ENCODE measurements around the gene MAP3K14.

The MAP3K14 gene

DNA sequence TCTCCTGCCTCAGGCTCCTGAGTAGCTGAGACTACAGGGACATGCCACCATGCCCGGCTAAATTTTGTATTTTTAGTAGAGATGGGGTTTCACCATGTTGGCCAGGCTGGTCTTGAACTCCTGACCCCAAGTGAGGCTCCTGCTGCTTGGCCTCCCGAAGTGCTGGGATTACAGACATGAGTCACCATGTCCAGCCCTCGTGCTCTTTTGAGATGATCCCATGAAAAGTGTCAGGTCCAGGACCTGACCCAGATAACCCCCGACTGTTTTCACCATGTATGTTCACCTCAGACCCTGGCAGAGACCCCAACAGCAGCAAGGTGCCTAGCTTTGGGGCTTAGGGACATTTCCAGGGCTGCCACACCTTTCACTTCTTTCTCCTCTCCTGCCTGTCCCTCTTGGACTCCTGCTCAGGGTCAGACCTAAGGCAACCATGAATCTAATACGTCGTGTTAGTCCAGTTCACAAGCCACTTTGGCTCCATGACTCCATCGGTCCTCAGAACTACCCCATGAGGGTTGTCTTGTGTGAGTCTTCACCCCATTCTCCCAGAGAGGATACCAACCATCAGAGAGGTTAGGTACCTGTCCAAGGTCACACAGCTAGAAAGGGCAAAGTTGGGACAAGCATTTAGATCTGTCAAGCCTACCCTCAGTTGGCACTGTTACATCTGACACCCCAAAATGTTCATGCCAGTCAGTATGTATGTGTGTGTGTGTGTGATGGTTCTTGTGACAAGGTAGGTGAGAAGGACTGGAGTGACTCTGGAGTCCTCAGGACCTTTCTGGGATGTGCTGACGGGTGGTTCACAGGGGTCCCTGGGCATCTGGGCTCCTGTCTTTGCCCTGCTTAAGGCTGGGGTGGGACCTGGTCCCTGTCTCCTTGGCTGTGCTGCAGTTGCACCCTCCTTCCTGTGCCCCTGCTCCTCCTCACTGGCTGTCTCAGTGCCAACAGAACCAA is 23.1 kb upstream of the MAP3K14 start:
- DNase-seq (ENCODE audit: low read depth in 2 of 2) = no peak

DNA sequence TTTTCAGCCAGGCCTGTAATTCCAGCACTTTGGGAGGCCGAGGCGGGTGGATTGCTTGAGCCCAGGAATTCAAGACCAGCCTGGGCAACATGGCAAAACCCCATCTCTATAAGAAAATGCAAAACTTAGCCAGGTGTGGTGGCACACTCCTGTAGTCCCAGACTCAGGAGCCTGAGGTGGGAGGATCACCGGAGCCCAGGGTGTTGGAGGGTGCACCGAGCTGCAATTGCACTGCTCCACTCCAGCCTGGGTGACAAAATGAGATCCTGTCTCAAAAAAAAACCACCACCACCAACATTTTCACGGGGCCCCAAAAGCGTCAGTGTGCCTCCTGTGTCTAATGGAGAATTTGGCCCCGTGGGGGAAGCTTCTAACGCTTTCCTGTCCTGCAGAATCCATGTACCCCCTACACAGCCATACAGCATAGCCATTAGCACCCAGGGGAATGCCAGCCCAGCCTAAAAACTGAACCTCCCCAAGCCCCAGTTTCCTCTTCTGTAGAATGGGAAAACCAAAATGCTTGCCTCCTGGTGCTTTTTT is 22.2 kb upstream of the MAP3K14 start:
- DNase-seq (ENCODE audit: low read depth in 2 of 2) = no peak

DNA sequence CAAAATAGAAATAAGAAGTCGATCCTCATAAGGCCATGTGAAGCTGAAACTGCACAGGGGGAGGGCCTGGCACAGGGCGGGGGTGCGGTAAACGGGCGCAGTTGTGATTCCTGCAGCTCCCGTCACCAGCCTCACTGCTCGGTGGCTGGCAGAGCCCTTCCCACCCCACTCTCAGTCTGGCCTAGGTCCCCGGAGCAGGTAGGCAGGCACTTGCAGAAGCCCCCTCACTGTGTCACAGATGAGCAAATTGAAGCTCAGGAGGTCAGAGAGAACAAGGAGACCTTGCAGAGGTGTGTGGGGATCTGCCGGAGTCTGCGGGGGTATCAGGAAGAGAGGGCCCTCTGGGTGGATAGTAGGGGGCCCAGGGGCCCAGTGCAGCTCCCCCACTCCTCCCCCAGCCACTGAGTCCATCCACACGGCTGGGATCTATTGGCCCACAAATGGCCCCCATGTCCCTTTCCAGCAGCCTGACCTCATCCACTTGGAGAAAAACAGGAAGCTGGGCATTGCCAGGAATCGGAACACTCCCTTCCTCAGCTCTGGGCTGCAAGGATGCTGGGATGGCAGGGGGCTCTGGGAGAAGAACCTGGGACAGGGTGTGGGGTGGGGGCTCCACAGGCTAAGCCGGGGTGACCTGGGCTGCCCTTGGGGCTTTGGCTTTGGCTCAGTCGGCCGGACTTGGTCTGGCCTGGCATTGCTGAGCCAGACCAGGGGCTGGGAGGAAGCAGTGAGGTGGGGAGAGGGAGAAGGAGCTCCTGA is 21.4 kb upstream of the MAP3K14 start:
- DNase-seq (ENCODE audit: low read depth in 2 of 2) = no peak

DNA sequence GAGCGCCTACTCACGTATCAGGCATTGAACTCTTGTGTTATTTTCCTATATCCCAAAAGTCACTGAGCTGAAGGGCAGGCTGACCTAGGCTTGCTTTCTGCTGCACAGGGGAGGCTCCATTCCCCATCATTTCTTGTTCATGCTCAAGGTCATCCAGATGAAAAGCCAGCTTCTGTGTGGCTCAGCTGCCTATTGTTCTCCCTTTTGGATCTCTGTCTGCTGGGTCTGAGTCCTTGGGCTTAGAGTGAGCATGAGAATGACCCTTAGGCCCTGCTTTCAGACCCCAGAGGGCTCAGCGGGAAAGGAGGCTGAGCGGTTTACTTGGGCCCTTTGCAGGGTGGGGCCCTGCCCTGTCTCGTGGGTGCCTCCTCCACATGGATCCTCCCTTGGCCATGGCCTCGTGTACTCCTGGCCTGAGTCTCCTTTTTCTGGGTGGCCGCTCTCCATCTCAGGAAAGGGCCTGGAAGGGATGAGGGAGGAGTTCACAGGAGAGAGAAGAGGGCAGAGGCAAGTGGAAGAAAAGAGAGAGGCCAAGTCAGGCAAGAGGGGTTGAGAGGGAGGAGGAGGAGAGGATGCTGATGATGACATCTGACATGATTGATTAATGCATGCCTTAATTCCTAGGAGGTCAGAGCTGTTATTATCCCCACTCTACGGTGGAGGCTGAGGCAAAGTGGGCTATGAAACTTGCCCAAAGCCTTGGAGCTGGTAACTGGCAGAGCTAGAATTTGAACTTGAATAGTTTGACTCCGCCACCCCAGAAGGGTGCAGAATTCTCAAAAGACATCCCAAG is 19.8 kb upstream of the MAP3K14 start:
- no peak for DNase-seq (ENCODE audit: low read depth in 2 of 2)

DNA sequence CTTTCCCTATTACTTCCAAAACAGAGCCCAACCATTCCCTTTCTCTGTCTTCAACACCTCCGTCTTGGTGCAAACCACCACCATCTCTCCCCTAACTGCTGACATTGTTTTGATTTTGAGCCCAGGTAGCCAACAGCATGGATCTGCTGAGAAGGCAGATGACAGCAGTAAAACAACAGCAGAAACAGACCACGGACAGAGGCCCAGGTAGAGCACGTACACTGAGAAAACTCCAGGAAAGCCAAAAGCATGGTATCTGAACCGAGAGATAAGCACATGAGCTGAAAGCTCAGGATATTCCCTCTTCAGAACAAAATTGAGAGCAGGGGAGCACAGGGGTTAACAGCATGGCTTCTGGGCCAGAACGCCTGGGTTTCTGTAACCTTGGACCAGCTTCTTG is 18.9 kb upstream of the MAP3K14 start:
- DNase-seq (ENCODE audit: low read depth in 2 of 2) = no peak

DNA sequence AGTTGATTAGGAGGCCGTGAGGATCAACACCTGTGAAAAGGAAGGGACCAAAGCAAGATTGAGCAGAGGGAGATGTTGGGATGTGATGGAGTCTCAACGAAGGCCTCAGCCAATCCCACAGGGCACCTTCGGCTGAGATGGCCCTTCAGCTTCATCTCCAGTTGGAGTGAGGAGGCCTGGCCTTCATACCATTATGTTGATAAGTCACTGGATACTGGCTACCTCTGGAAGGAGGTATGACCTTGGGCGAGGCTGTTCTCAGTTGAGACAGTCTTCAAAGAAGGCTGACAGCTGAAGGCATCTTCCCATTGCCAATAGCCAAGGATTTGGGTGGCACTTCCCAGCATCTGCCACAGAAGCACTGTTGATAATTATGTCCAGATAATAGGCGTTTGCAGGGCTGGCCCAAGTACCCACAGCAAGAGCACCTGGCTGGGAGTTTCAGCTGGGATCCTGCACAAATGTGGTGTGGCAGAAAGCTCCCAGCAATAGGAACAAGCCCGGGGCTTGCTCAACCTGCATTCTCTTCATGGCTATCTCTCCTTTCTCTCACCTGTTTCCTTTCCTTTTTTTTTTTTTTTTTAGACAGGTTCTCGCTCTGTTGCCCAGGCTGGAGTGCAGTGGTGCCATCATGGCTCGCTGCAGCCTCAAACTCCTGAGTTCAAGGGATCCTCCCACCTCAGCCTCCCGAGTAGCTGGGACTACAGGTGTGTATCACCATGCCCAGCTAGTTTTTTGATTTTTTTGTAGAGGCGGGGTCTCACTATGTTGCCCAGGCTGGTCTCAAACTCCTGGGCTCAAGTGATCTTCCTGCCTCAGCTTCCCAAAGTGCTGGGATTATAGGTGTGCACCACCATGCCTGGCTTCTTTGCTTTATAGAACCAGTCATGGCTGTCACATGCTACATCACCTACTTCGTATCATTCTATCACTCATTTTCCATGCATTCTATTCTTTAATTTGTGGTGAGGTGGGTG is 18.2 kb upstream of the MAP3K14 start:
- no peak for DNase-seq (ENCODE audit: low read depth in 2 of 2)

DNA sequence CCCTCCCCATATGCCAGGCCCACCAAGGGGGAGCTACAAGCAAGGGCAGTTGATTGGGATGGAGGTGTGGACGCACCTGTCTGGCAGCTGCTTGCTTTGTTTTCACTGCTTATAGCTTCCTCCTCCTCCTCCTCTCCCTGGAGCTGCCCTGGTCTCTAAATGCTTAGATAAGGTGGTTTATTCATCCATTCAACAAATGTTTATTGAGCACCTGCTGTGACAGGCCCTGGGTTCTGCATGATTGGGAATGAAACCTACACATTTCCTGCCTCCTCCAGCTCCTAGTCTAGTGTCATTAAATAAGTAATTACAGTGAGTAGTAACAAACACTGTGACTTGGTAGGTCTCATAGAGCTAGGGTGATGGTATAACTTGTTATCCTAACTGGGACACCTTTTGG is 17.4 kb upstream of the MAP3K14 start:
- DNase-seq (ENCODE audit: low read depth in 2 of 2) = no peak

DNA sequence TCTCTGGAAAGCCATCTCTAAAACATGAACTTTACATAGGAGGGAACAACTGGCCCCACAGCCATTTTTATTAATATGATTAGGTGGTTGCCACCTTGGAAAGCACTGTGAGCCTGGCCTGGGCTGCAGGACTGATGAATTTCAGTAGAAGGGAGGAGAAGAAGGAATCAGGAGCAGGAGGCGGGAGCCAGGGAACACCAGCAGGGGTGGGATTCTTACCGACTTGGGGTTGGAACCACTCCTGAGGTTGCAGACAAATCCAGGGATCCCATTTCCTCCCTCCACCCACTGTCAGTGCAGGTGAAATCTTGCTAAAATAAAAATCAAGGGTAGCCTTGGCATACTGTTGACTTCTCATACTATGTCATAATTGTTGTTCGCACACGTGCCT is 16.9 kb upstream of the MAP3K14 start:
- no peak for DNase-seq (ENCODE audit: low read depth in 2 of 2)

DNA sequence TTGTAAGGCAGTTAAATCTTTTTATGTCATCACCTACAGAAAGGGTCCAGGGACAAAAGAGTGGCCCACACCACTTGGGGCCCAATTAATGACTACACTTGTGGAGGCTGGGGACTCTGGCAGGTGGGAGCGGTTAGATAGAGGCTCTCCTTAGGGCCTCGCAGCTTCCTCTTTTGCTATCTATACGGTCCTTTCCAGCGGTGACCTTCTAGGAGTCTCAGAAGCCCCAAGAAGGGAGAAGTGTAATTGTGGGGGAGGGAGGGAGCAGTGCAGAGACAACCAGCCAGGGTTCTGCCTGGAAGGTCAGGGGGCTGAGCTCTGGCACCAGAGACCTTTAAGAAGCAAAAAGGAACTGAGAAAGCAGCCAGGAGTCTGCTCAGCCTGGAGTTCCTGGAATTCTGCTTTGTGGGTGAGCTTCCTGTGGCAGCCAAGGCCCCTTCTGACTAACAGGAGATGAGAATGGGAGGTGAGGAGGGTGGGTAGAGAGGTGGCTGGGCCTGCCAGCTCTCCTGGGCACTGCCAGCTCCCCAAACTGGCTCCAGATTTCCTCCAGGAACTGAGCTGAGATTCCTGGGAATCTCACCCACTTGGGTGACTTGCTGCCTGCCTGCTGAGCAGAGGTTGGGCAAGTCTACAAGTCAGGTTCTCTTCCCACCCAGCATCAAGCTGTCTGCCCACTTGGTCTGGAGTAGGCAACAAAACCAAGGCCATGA is 16.3 kb upstream of the MAP3K14 start:
- no peak for DNase-seq (ENCODE audit: low read depth in 2 of 2)

DNA sequence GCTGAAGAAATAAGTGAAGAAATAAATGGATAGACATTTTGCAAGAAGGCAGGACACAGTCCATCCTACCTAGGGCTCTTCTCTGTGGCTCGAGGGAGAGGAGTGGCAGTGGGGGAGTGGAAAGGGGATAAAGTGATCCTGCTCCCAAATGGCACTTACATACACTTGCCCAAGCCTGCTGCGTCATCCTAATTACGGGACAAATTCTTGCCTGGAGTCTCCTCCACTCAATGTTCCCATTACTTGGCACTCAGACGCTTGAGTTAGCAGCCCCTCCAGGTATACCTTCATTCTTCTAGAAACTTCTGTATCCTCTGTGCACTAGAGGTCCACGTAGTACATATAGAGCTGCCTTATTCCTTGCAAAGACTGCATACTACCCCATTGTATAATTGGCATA is 15.7 kb upstream of the MAP3K14 start:
- no peak for DNase-seq (ENCODE audit: low read depth in 2 of 2)

DNA sequence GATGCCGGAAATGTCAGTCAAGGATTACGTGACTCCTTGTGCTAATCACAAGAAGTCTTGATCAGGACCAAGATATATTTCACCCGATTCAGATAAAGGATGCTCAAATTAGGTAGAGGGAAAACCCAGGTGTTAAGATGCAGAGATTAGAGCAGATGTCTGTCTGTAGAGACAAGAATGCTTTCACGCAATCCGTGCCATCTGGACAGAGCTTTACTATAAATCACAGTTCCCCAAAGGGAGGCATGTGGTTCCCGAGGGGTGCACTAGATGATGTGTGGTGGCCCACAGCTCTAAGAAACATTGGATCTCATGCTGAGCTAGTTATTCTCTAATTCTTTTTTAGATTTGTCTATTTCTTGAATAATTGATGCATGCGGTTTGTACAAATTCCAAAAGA is 9.8 kb upstream of the MAP3K14 start:
- no peak for DNase-seq (ENCODE audit: low read depth in 2 of 2)

DNA sequence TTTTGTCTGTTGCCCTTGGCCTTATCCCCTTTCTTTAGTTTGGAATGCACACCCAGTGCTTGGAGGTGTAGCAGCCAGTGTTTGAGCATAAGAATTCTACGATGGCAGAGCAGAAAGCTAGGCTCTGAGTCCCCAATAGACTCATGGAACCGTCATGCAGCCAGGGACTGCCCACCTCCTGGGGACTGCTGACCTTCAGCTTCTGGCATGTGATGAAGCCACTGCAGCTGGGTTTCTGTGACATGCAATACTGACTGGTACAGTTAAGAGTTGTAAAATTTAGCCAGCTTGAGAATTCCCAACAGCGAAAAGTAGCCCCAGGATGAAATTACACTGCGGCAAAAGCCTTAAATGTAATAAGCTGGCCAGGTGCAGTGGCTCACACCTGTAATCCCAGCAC is 9.0 kb upstream of the MAP3K14 start:
- no peak for DNase-seq (ENCODE audit: low read depth in 2 of 2)

DNA sequence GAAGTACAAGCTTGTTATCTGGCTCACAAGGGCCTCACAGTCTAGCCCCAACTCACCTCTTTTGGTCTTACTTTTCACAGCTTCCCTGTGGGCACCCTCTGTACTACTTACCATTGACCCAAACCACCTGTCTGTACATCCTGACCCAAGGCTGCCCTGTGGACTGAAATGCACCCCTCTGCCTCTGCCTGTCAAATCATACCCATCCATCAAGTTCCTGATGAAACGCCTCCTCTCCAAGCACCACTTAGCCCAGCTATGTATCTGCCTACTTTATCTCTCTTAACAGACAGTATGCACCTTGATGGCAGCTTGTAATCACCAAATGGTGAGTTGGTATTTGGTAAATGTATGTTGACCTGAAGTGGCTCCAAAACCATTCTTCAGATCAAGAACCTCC is 7.5 kb upstream of the MAP3K14 start:
- no peak for DNase-seq (ENCODE audit: low read depth in 2 of 2)

DNA sequence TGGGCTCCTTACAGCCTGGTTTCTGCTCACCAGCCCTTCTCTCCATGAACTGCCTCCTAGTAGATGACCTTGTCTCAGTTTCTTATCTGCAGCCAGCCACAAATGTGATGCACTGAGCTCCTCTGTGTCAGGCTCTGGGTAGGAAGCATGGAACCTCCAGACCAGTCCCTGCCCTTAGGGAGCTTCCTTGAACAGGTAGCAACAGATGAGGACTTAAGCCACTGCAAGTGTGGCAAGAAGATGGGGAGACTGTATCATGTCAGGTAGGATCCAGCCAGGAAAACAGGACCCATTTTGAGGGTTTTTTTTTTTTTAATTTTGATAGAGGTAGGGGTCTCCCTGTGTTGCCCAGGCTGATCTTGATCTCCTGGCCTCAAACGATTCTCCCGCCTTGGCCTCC is 5.3 kb upstream of the MAP3K14 start:
- DNase-seq (ENCODE audit: low read depth in 2 of 2) = no peak

DNA sequence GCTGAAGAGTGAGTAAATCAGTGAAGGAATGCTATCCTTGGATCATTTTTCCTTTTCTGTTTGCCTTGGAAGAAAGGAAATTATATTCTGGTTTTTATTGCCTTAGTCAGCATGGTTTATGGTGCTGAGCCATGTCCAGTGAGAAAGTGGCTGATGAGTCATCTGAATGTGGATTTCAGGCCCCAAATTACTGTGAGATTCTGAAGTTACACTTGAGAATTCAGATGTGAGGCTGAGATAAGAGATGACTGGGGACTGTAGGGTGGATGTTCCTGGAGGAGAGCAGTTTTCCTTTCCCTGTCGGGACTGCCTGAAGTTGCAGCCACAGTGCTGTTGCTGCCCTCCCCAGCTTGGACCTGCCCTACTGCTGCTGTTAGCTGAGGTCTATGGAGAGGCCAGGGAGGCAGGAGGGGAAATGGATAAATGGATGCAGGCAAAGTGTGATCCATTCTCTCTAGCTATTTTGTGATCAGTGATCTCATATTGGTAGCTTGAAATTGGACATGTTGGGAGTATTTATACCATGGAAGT is 4.2 kb upstream of the MAP3K14 start:
- DNase-seq (ENCODE audit: low read depth in 2 of 2) = no peak

DNA sequence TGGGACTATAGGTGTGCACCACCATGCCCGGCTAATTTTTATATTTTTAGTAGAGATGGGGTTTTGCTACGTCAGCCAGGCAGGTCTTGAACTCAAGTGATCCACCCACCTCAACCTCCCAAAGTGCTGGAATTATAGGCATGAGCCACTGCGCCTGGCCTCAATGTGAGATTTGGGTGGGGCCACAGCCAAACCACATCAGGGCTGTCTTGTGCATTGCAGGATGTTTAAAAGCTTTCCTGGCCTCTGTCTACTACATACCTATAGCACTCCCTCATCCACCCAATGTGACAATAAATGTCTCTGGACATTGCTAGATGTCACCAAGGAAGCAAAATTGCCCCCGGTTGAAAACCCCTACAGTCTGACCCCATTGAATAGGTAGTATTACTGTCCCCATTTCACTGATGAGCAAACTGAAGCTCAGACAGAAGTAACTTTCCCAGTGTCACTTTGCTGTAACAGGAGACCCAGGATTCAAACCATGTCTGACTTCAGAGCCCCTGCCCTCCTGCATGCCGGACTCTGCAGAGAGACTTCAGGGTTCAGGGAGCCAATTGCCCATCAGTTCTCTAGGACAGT is 3.6 kb upstream of the MAP3K14 start:
- no peak for DNase-seq (ENCODE audit: low read depth in 2 of 2)

DNA sequence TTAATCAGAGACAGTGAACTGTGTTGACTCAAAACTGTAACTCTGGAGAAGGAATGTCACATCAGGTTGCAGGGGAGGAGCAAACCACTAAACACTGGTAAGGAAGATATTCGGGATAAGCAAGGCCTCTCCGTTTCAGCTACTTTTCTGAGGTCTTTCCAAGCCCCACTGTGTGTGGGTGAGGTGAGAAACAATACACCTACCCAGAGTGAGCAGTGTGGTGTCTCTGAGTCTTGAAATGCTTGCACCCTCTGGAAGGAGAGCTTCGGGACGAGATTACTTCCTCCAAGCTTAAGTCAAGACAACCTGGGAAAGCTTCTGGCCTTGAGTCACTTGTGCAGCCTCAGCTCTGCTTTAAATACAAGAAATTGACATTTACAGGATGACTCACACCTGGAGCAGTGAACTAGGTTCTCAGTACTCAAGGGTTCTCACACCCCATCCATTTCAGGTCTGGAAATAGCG is 2.5 kb upstream of the MAP3K14 start:
- no peak for DNase-seq (ENCODE audit: low read depth in 2 of 2)

DNA sequence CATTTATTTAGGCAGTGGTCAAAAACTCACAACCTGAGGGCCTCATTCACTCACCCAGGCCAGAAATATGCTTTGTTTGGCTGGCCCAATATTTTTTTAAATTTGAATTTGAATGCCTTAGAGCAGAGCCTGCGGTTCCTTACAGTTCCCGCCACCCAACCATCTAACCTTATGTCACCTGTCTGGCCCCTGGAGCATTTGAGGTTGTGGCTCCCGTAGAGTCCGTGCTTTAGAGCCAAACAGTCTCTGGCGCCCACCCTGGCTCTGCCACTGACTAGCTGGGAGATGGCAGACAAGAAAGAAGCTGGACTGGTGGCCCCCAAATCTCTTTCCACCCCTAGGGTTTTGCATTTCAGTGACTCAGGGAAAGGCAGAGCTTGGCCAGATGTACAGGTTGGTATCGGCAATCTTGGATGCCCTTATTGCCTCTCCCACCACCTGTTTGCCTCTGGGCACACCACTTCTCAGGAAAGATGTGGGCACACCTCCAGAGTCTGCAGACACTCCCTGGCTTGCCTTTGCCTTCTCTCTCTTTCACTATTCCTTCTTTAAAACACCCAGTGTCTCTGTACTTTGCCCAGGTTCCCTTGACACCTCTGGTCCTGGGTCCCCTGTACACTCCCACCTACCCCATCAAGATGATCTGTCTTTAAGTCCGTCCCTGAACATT is 1.9 kb upstream of the MAP3K14 start:
- DNase-seq (ENCODE audit: low read depth in 2 of 2) = no peak
